Measurements from ENCODE around the gene STX4.

DNA sequence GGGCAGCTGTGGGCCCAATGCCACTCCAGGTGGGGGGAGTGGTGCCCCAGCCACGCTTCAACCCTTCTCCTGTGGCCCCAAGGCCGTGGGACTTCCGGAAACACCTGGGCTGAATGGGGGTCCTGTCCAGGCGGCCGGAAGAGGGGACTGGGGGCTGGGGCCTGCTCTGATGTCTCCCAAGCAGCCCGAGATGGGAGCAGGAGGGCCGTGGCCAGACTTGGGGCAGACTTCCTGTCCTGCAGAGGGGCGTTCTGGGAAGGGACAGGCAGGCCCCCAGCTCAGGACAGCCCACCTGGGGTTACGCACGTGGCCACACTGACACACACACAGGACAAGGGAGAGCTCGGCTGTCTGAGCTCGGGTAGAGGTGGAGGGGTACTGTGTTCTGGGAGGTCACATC lies 43.3 kb upstream of the STX4 start:
- TF ChIP-seq, protein P1, sequence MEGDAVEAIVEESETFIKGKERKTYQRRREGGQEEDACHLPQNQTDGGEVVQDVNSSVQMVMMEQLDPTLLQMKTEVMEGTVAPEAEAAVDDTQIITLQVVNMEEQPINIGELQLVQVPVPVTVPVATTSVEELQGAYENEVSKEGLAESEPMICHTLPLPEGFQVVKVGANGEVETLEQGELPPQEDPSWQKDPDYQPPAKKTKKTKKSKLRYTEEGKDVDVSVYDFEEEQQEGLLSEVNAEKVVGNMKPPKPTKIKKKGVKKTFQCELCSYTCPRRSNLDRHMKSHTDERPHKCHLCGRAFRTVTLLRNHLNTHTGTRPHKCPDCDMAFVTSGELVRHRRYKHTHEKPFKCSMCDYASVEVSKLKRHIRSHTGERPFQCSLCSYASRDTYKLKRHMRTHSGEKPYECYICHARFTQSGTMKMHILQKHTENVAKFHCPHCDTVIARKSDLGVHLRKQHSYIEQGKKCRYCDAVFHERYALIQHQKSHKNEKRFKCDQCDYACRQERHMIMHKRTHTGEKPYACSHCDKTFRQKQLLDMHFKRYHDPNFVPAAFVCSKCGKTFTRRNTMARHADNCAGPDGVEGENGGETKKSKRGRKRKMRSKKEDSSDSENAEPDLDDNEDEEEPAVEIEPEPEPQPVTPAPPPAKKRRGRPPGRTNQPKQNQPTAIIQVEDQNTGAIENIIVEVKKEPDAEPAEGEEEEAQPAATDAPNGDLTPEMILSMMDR (conservative IDR thresholded peaks at IDR 0.05 in 1 of 2, IDR thresholded peaks at IDR 0.05 in 1 of 2; ENCODE audit: extremely low read depth in 1 of 2, insufficient read depth in 1 of 2, low read depth in 1 of 2, low read length in 2 of 2): no peak
- no peak for TF ChIP-seq EZH2 (IDR thresholded peaks at IDR 0.05; ENCODE audit: borderline replicate concordance, low read length)
